SU-DHL-6 (cell line): Measurements from ENCODE around the gene ZNF273.

Source experiments
- H2AFZ ChIP-seq: fragments of 200-600 bp; sonication (generic); 2 replicates; pipeline ENCODE4 v1.6.1; 2014; ENCODE audit warnings: low read depth, mild to moderate bottlenecking, moderate library complexity, mixed read lengths, antibody characterized with exemption, low read length; ENCODE audit not compliant: severe bottlenecking
- H3F3A ChIP-seq: fragments of 200-600 bp; shearing (Covaris generic); 2 replicates; pipeline ENCODE4 v1.6.0; 2016; ENCODE audit warnings: antibody characterized with exemption, mild to moderate bottlenecking; ENCODE audit not compliant: insufficient read depth
- H3K27ac ChIP-seq: fragments of 200-600 bp; sonication (generic); 2 replicates; pipeline ENCODE4 v1.5.1; 2016; ENCODE audit warnings: low read depth, mild to moderate bottlenecking, low read length, moderate library complexity, mixed read lengths
- H3K27me3 ChIP-seq: fragments of 200-600 bp; sonication (generic), shearing (Covaris generic); 2 replicates; pipeline ENCODE4 v1.6.0; 2014; ENCODE audit warnings: mild to moderate bottlenecking, low read length
- H3K36me3 ChIP-seq: fragments of 200-600 bp; sonication (generic); 2 replicates; pipeline ENCODE4 v1.6.1; 2014; ENCODE audit warnings: mild to moderate bottlenecking, low read length, mixed read lengths
- H3K4me2 ChIP-seq: fragments of 300-600, 200-600 bp; shearing (Covaris generic), sonication (generic); 2 replicates; pipeline ENCODE4 v1.6.0; 2014; ENCODE audit warnings: low read length, low read depth, mild to moderate bottlenecking; ENCODE audit not compliant: poor library complexity, severe bottlenecking
- H3K4me3 ChIP-seq: fragments of 200-600 bp; sonication (generic); 2 replicates; pipeline ENCODE4 v1.5.1; 2014; ENCODE audit warnings: antibody characterized with exemption, low read length, mild to moderate bottlenecking, mixed read lengths; ENCODE audit not compliant: insufficient read depth, poor library complexity, severe bottlenecking
- H3K79me2 ChIP-seq: fragments of 200-600 bp; sonication (generic); 2 replicates; pipeline ENCODE4 v1.6.1; 2014; ENCODE audit warnings: mild to moderate bottlenecking, low read length, moderate library complexity; ENCODE audit not compliant: insufficient read depth
- H3K9ac ChIP-seq: fragments of 200-600 bp; sonication (generic); 2 replicates; pipeline ENCODE4 v1.7.0; 2014; ENCODE audit warnings: mild to moderate bottlenecking, low read length
- H3K9me2 ChIP-seq: fragments of 200-600 bp; sonication (generic); replicated peaks from 2 replicates; pipeline ENCODE4 v1.6.1; 2014; ENCODE audit warnings: low read length; ENCODE audit not compliant: insufficient read depth
- H3K9me3 ChIP-seq: fragments of 200-600 bp; sonication (generic); 2 replicates; pipeline ENCODE4 v1.6.1; 2014; ENCODE audit warnings: low read length, mixed read lengths; ENCODE audit not compliant: insufficient read depth
- H4K20me1 ChIP-seq: fragments of 200-600 bp; sonication (generic); 2 replicates; pipeline ENCODE4 v1.6.1; 2014; ENCODE audit warnings: low read depth, mild to moderate bottlenecking, antibody characterized with exemption, low read length, moderate library complexity, mixed read lengths
- EZH2phosphoT487 ChIP-seq: fragments of 200-600 bp; sonication (generic), shearing (Covaris generic); conservative IDR thresholded peaks from 2 replicates; pipeline ENCODE4 v1.6.1; 2018; ENCODE audit warnings: mild to moderate bottlenecking, antibody characterized with exemption, low read length, moderate library complexity, mixed read lengths
- TF ChIP-seq, protein P1 (sequence below): fragments of 200-600 bp; sonication (generic); IDR thresholded peaks from one replicate; pipeline ENCODE4 v1.5.1; 2017; ENCODE audit warnings: antibody characterized with exemption, mild to moderate bottlenecking, low read length, moderate library complexity; ENCODE audit not compliant: insufficient read depth, poor library complexity, severe bottlenecking

Gene ZNF273

GRCh38 chr7:64978497-64979203 lies 75.6 kb downstream of the ZNF273 start:
- H3K4me2 ChIP-seq = no peak overlapping the region
- no peaks in the 10 kb centered on the region; the same call in 1 of the 2 replicates for H3F3A ChIP-seq
- H3K79me2 ChIP-seq = no peaks in the 10 kb centered on the region
- H2AFZ ChIP-seq = no peak overlapping the region
- no peak overlapping the region for H3K9ac ChIP-seq
- peaks cover 73% of the 10 kb centered on the region for H3K36me3 ChIP-seq
- H3K27me3 ChIP-seq = no peaks in the 10 kb centered on the region
- no peaks in the 10 kb centered on the region for H3K9me2 ChIP-seq
- TF ChIP-seq, protein P1, sequence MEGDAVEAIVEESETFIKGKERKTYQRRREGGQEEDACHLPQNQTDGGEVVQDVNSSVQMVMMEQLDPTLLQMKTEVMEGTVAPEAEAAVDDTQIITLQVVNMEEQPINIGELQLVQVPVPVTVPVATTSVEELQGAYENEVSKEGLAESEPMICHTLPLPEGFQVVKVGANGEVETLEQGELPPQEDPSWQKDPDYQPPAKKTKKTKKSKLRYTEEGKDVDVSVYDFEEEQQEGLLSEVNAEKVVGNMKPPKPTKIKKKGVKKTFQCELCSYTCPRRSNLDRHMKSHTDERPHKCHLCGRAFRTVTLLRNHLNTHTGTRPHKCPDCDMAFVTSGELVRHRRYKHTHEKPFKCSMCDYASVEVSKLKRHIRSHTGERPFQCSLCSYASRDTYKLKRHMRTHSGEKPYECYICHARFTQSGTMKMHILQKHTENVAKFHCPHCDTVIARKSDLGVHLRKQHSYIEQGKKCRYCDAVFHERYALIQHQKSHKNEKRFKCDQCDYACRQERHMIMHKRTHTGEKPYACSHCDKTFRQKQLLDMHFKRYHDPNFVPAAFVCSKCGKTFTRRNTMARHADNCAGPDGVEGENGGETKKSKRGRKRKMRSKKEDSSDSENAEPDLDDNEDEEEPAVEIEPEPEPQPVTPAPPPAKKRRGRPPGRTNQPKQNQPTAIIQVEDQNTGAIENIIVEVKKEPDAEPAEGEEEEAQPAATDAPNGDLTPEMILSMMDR = no peak
- no peak for TF ChIP-seq EZH2phosphoT487
- H3K4me3 ChIP-seq = peak overlapping the region; percentile 11
- peaks cover 75% of the 10 kb centered on the region for H3K9me3 ChIP-seq
- H3K27ac ChIP-seq = no peak overlapping the region
- no peaks in the 10 kb centered on the region for H4K20me1 ChIP-seq
